Breast epithelium (tissue), 4 donors: ENCODE results near the gene TM7SF2. TPM values are rescaled to one million over a fixed set of nuclear protein-coding genes. Genes with fewer than 3 reads are reported as not detected.
"Not testable (repeated sequence)": the region's sequence is repeated elsewhere in the genome, so short reads cannot be mapped to it uniquely, and the experiment has no call there.

Experiments
- DNase-seq, 2 donors: peaks; one replicate each; pipeline ENCODE4 v3.0.0-alpha.2; 2019; ENCODE audit warnings: low spot score in 2 of 2
- H3K27ac ChIP-seq, 2 donors: fragments of 200-600 bp; sonication (generic) in 1 of 2; one replicate each; pipeline ENCODE4 v1.5.1; 2016 to 2019; ENCODE audit warnings: mild to moderate bottlenecking in 1 of 2
- H3K27me3 ChIP-seq, 2 donors: fragments of 200-600 bp; sonication (generic) in 1 of 2; one replicate each; pipeline versions ENCODE4 v1.5.1 to v1.6.0; 2017 to 2019; ENCODE audit warnings: control low read depth in 1 of 2, mild to moderate bottlenecking in 1 of 2
- H3K36me3 ChIP-seq: fragments of 200-600 bp; one replicate; pipeline ENCODE4 v1.5.1; 2019
- H3K4me1 ChIP-seq, 2 donors: fragments of 200-600 bp; sonication (generic); one replicate each; pipeline ENCODE4 v1.5.1; 2016 to 2019; ENCODE audit warnings: control low read depth in 1 of 2
- H3K4me3 ChIP-seq, 3 donors: fragments of 200-600 bp; sonication (generic); 1 replicate in 2 of 3; 2 replicates in 1 of 3; pipeline ENCODE4 v1.5.1; 2016 to 2019; ENCODE audit warnings: mild to moderate bottlenecking in 3 of 3, moderate library complexity in 2 of 3
- H3K9me3 ChIP-seq, 2 donors: fragments of 200-600 bp; sonication (generic) in 1 of 2; one replicate each; pipeline ENCODE4 v1.5.1; 2016 to 2019; ENCODE audit warnings: control low read depth in 1 of 2
- POLR2A ChIP-seq: fragments of 450-650 bp; IDR thresholded peaks from one replicate; pipeline ENCODE4 v1.6.1; 2016; ENCODE audit warnings: antibody characterized with exemption, mild to moderate bottlenecking, moderate library complexity
- POLR2AphosphoS5 ChIP-seq, 3 donors: sonication (generic); formaldehyde crosslinking; IDR thresholded peaks; one replicate each; pipeline ENCODE4 v1.6.1; 2017; ENCODE audit warnings: antibody characterized with exemption in 3 of 3
- intact Hi-C: fragments of 100-400 bp; cut with DNase I; formaldehyde crosslinking; loops from one replicate; pipeline ENCODE4 v1.15.1; 2023; ENCODE audit warnings: low total_unique reads
- total RNA-seq, 3 donors: library from RNA; depleted of rRNA; stranded (reverse); fragments of >200 nt; gene quantifications; one replicate each; pipeline ENCODE4 v1.1.0, GENCODE V29; 2016
- TF ChIP-seq, protein P1 (sequence below), 3 donors: fragments of 450-650 bp; IDR thresholded peaks; one replicate each; pipeline ENCODE4 v1.5.1; 2016 to 2017; ENCODE audit warnings: antibody characterized with exemption in 3 of 3, mild to moderate bottlenecking in 3 of 3, moderate library complexity in 3 of 3

Gene TM7SF2
- total RNA-seq, 3 donors from 2014 or later = 38.8 to 189 (median 44.2) TPM

DNA sequence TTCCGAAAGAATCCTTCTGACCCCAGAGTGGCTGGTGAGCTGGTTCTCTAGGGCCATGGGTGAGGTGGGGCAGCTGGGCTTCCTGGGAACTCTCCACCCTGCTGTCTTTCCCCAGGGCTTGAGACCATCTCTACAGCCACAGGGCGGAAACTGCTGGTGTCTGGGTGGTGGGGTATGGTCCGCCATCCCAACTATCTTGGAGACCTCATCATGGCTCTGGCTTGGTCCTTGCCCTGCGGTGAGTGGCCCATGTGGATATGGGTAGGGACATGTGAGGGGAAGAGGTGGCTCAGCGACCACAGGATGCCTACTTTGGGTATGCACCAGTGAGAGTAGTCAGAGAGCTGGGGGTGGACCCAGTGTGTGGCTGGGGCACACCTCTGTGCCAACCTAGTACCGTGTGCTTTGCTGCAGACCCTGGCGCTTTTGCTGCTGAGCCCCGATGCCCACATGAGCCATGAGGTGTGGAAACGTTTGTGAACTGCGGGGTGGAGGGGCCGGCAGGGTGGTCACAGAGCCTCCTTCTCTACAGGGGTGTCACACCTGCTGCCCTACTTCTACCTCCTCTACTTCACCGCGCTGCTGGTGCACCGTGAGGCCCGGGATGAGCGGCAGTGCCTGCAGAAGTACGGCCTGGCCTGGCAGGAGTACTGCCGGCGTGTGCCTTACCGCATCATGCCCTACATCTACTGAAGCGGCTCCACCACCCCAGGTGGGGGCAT, 3.9 kb downstream of the TM7SF2 start:
- peaks cover 6 to 17% of the 10 kb centered on the region in 2 donors for H3K4me1 ChIP-seq
- intact Hi-C loops = no loop called here
- no peaks in the 10 kb centered on the region for H3K27me3 ChIP-seq
- no peak overlapping the region for H3K27ac ChIP-seq
- no peaks in the 10 kb centered on the region for H3K36me3 ChIP-seq
- no peaks in the 10 kb centered on the region for H3K9me3 ChIP-seq
- TF ChIP-seq POLR2A (no peak), POLR2AphosphoS5 (IDR thresholded peaks at IDR 0.05) (no peak)
- TF ChIP-seq, protein P1, sequence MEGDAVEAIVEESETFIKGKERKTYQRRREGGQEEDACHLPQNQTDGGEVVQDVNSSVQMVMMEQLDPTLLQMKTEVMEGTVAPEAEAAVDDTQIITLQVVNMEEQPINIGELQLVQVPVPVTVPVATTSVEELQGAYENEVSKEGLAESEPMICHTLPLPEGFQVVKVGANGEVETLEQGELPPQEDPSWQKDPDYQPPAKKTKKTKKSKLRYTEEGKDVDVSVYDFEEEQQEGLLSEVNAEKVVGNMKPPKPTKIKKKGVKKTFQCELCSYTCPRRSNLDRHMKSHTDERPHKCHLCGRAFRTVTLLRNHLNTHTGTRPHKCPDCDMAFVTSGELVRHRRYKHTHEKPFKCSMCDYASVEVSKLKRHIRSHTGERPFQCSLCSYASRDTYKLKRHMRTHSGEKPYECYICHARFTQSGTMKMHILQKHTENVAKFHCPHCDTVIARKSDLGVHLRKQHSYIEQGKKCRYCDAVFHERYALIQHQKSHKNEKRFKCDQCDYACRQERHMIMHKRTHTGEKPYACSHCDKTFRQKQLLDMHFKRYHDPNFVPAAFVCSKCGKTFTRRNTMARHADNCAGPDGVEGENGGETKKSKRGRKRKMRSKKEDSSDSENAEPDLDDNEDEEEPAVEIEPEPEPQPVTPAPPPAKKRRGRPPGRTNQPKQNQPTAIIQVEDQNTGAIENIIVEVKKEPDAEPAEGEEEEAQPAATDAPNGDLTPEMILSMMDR (IDR thresholded peaks at IDR 0.05) = no peak
- no peak for DNase-seq
- H3K4me3 ChIP-seq = no peak overlapping the region

DNA sequence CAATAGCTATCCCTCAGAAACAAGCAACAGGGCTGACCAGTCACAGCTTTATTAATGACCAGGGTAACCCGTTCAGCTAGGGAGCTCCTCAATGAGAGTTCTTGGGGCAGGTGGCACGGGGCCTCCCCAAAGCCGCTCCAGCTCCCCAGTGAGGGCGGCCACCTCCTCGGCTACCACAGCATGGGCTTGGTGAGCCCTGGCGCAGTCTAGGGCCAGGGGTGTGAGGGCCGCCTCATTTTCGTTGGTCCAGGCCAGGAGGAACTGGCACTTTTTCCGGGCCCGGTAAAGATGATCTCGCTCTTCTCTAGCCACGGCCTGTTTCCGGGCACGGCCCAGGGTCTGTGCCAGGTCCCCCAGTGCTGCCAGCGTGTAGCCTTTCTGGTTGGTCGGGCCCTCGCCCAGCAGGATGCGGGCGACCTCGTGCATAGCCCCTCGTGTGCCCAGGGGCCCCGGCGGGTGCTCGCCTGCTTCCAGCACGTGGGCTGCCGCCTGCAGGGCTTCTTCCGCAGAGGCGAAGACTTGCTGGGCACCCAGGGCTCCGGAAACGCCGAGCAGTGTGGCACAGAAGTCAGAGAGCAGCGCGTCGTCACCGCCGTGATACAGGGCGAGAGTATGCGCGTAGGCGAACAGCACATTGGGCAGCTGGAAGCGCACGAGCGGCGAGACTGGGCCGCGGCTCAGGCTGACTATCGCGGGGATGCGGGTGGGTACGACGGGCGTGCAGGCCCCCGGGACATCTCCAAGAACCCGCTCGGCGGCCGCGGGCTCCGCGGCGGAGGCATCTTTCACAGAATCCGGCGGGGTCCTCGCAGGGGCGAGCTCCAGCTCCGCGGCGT, 4.9 kb downstream of the TM7SF2 start:
- H3K27ac ChIP-seq = peak overlapping the region; percentile 79 to 89
- peaks cover 10 to 22% of the 10 kb centered on the region in 2 donors for H3K4me1 ChIP-seq
- no peak for DNase-seq
- H3K27me3 ChIP-seq = no peaks in the 10 kb centered on the region
- H3K36me3 ChIP-seq = no peaks in the 10 kb centered on the region
- TF ChIP-seq, protein P1 (IDR thresholded peaks at IDR 0.05) = no peak
- TF ChIP-seq POLR2A = no peak
- TF ChIP-seq POLR2AphosphoS5 (IDR thresholded peaks at IDR 0.05) = no peak
- no peaks in the 10 kb centered on the region for H3K9me3 ChIP-seq
- H3K4me3 ChIP-seq = peak overlapping the region; percentile 90 to 97 (median 92)
- intact Hi-C loops = no loop called here

DNA sequence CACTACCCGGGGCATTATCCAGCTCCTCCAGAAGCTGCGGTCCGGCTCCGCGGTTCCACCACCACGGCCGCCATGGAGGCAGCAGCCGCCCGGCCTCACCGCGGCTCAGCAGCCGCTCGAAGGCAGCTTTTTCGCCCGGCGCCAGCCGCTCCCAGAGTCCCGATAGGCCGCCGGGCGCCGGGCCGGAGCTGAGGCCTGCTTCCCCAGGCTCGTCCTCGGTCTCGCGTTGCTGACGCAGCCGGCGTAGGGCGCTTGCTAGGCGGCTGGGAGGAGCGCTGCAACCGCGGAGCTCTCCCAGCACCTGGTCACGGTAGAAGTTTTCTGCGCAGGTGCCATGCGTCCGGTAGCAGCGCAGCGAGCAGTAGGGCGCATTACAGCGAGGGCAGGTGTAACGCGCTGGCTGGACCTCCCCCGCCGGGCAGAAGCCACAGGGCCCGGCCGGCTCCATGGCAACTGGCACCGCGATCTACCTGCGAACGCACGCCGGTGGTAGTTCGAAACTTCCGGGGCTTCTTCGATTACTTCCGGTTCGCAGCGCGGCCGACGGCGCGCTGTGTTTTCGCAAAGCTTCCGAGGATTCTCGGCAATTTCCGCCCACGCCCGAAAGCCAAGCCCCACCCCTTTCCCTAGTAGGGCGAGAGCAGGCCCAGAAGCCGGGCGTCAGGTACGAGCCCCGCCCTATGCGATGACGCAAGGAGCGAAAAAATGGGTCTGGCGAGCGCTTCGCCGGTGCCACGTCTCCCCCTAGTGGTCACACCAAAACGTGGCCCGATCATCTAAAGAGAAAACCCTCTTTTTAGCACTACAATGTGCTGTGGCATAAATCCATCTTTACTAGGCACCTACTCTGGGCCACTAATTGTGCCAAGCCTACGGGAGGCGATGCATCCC, 5.8 kb downstream of the TM7SF2 start, which contains the start of gene ZNHIT2:
TSS of gene ZNHIT2 (minus strand) at position 496 of the 891 bp plus-strand sequence. CDS start at position 448, 48 bp downstream.
- TF ChIP-seq POLR2A = peak; percentile 62
- TF ChIP-seq, protein P1 (IDR thresholded peaks at IDR 0.05) = peak; percentile 96 to 99 (median 99)
- peak; percentile 80 to 91 (median 84) for TF ChIP-seq POLR2AphosphoS5 (IDR thresholded peaks at IDR 0.05)
- Histone ChIP-seq H3K4me1 (peaks cover 10 to 21% of the 10 kb centered on the region in 2 donors), H3K36me3 (no peaks in the 10 kb centered on the region)

DNA sequence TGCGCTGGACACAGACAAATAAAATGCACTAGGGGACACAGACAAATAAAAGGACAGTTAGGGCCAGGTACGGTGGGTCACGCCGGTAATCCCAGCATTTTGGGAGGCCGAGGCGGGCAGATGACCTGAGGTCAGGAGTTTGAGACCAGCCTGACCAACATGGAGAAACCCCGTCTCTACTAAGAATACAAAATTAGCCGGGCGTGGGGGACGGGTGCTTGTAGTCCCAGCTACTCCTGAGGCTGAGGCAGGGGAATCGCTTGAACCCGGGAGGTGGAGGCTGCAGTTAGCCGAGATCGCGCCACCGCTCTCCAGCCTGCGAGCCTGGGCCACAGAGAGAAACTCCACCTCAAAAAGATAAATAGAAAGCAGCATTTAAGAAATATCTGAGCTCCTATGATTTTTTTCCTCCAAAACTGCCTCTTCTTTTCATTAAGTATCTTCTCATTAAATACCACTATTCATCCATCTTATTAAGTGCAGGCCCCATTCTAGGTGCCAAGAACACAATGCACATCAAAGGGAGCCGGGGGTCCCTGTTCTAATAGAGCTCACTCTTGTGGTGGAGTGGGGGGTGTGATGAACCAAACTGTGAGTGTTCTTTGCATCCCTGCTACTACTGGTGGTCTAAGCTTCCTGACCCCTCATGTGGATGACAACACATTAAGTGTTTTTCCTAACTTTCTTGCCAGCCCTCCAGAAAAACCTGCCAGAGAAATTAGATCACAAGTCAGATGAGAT, 6.6 kb downstream of the TM7SF2 start:
- H3K27me3 ChIP-seq = no peaks in the 10 kb centered on the region

More for the DNA sequence above, 5.8 kb downstream of the TM7SF2 start, which contains the start of gene ZNHIT2:
- no peaks in the 10 kb centered on the region for H3K9me3 ChIP-seq
- peak within 1 kb of the TSS; percentile 79 to 89 for H3K27ac ChIP-seq
- intact Hi-C loops = no loop called here
- peak; percentile 99 to 100 for DNase-seq
- H3K27me3 ChIP-seq = no peaks in the 10 kb centered on the region
- peak within 1 kb of the TSS; percentile 90 to 97 (median 92) for H3K4me3 ChIP-seq

DNA sequence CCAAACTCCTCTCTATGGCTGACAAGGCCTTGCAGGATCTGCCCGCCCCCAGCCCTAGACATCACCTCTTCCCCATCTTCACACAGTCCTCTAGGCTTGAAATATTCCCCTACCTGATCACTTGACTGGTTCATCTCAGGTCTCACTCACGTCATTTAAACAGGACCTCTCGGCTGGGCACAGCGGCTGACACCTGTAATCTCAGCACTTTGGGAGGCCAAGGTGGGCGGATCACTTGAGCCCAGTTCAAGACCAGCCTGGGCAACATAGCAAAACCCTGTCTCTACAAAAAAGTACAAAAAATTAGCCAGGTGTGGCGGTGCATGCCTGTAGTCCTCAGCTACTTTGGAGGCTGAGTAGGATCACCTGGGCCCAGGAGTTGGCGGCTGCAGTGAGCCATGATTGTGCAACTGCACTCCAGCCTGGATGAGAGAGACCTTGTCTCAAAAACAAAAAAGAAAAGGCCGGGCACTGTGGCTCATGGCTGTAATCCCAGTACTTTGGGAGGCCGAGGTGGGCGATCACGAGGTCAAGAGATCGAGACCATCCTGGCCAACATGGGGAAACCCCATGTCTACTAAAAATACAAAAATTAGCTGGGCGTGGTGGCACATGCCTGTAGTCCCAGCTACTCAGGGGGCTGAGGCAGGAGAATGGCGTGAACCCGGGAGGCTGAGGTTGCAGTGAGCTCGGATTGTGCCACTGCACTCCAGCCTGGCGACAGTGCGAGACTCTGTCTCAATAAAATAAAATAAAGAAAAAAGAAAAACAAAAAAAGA, 7.4 kb downstream of the TM7SF2 start:
- intact Hi-C loops, H3K36me3 ChIP-seq, DNase-seq, H3K9me3 ChIP-seq, H3K27me3 ChIP-seq, H3K4me3 ChIP-seq: not testable (repeated sequence)
- Histone ChIP-seq H3K4me1 (peaks cover 5 to 15% of the 10 kb centered on the region in 2 donors), H3K27ac (peak overlapping the region; percentile 33 to 99)

More for the DNA sequence above, 6.6 kb downstream of the TM7SF2 start:
- no peak for TF ChIP-seq POLR2A
- TF ChIP-seq, protein P1 (IDR thresholded peaks at IDR 0.05) = peak in 1 of 3 donors; percentile 10
- no peaks in the 10 kb centered on the region for H3K9me3 ChIP-seq
- DNase-seq = no peak
- intact Hi-C loops = no loop called here
- H3K4me3 ChIP-seq = no peak overlapping the region
- no peaks in the 10 kb centered on the region for H3K36me3 ChIP-seq
- peaks cover 5 to 15% of the 10 kb centered on the region in 2 donors for H3K4me1 ChIP-seq
- peak overlapping the region; percentile 48 to 89 for H3K27ac ChIP-seq
